Neural cell (in vitro differentiated cells): ENCODE results near the gene ZFAND4. TPM values are rescaled to one million over a fixed set of nuclear protein-coding genes. Genes with fewer than 3 reads are reported as not detected.
"Not testable (repeated sequence)": the region's sequence is repeated elsewhere in the genome, so short reads cannot be mapped to it uniquely, and the experiment has no call there.

Experiments used
- H2AFZ ChIP-seq: fragments of 200-600, 300-800 bp; sonication (generic), shearing (Covaris generic); 2 replicates; pipeline ENCODE4 v1.6.0; 2014; ENCODE audit warnings: low read depth, mild to moderate bottlenecking, antibody characterized with exemption, low read length, moderate library complexity
- H3F3A ChIP-seq: fragments of 200-600 bp; shearing (Covaris generic); 2 replicates; pipeline ENCODE4 v1.6.1; 2016; ENCODE audit warnings: mild to moderate bottlenecking, moderate library complexity, mixed read lengths, antibody characterized with exemption, low read length; ENCODE audit not compliant: insufficient read depth, poor library complexity, severe bottlenecking
- H3K27ac ChIP-seq: fragments of 200-600, 300-800 bp; sonication (generic), shearing (Covaris generic); 2 replicates; pipeline ENCODE4 v1.5.1; 2014; ENCODE audit warnings: mild to moderate bottlenecking, low read length, moderate library complexity
- H3K27me3 ChIP-seq: fragments of 300-800, 200-600 bp; sonication (generic), shearing (Covaris generic); 2 replicates; pipeline ENCODE4 v1.6.0; 2014; ENCODE audit warnings: mild to moderate bottlenecking, low read depth, low read length, moderate library complexity; ENCODE audit not compliant: insufficient read depth
- H3K36me3 ChIP-seq: fragments of 300-800, 200-600 bp; sonication (generic), shearing (Covaris generic); 2 replicates; pipeline ENCODE4 v1.5.1; 2014; ENCODE audit warnings: mild to moderate bottlenecking, antibody characterized with exemption, low read length, moderate library complexity; ENCODE audit not compliant: insufficient read depth
- H3K4me2 ChIP-seq: fragments of 300-800, 200-600 bp; sonication (generic), shearing (Covaris generic); 2 replicates; pipeline ENCODE4 v1.6.0; 2014; ENCODE audit warnings: mild to moderate bottlenecking, low read length
- H3K4me3 ChIP-seq: fragments of 300-800, 200-600 bp; sonication (generic), shearing (Covaris generic); 2 replicates; pipeline ENCODE4 v1.5.1; 2014; ENCODE audit warnings: mild to moderate bottlenecking, low read length, moderate library complexity
- H3K79me2 ChIP-seq: fragments of 200-600 bp; shearing (Covaris generic); replicated peaks from 2 replicates; pipeline ENCODE4 v1.6.0; 2014; ENCODE audit warnings: mild to moderate bottlenecking, low read length, moderate library complexity; ENCODE audit not compliant: insufficient read depth
- H3K9ac ChIP-seq: fragments of 300-800, 200-600 bp; sonication (generic), shearing (Covaris generic); 2 replicates; pipeline ENCODE4 v1.6.1; 2016; ENCODE audit warnings: mild to moderate bottlenecking, low read length, mixed read lengths
- H3K9me2 ChIP-seq: fragments of 200-600 bp; shearing (Covaris generic); 2 replicates; pipeline ENCODE4 v1.6.1; 2016; ENCODE audit warnings: mild to moderate bottlenecking, low read length, mixed read lengths; ENCODE audit not compliant: insufficient read depth
- H3K9me3 ChIP-seq: fragments of 200-600, 300-800 bp; sonication (generic), shearing (Covaris generic); 2 replicates; pipeline ENCODE4 v1.6.1; 2016; ENCODE audit warnings: mild to moderate bottlenecking, mixed run types, low read length, moderate library complexity, mixed read lengths
- H4K20me1 ChIP-seq: fragments of 200-600 bp; shearing (Covaris generic); 2 replicates; pipeline ENCODE4 v1.6.1; 2016; ENCODE audit warnings: mild to moderate bottlenecking, mixed run types; ENCODE audit not compliant: insufficient read depth
- EP300 ChIP-seq: fragments of 450-650 bp; conservative IDR thresholded peaks from 2 replicates; pipeline ENCODE4 v1.6.1; 2014; ENCODE audit warnings: antibody characterized with exemption, mild to moderate bottlenecking, moderate library complexity; ENCODE audit not compliant: poor library complexity, severe bottlenecking
- EZH2 ChIP-seq: fragments of 200-600, 300-800 bp; shearing (Covaris generic), sonication (generic); IDR thresholded peaks from 2 replicates; pipeline ENCODE4 v1.6.1; 2014; ENCODE audit warnings: antibody characterized with exemption, low read length, borderline replicate concordance, mild to moderate bottlenecking; ENCODE audit not compliant: insufficient read depth, poor library complexity, severe bottlenecking
- MXI1 ChIP-seq: fragments of 450-650 bp; conservative IDR thresholded peaks from 2 replicates; pipeline ENCODE4 v1.6.1; 2014; ENCODE audit warnings: antibody characterized with exemption, mild to moderate bottlenecking; ENCODE audit not compliant: poor library complexity, severe bottlenecking
- POLR2AphosphoS5 ChIP-seq: IDR thresholded peaks from 2 replicates; pipeline ENCODE4 v1.6.1; 2012
- RAD21 ChIP-seq: fragments of 450-650 bp; conservative IDR thresholded peaks from 2 replicates; pipeline ENCODE4 v1.6.1; 2014; ENCODE audit warnings: antibody characterized with exemption, mild to moderate bottlenecking, moderate library complexity
- SMC3 ChIP-seq: fragments of 450-650 bp; conservative IDR thresholded peaks from 2 replicates; pipeline ENCODE4 v1.6.1; 2014; ENCODE audit warnings: antibody characterized with exemption, mild to moderate bottlenecking, moderate library complexity; ENCODE audit not compliant: poor library complexity
- TAF1 ChIP-seq: IDR thresholded peaks from 2 replicates; pipeline ENCODE4 v1.6.1; 2012; ENCODE audit warnings: low read depth
- polyA plus RNA-seq: library from polyadenylated mRNA; depleted of rRNA; stranded (reverse); fragments of >200 nt; gene quantifications from 2 replicates; pipeline ENCODE4 v1.2.3, GENCODE V29; 2014
- TF ChIP-seq, protein P1 (sequence below): fragments of 450-650 bp; IDR thresholded peaks from 2 replicates; pipeline ENCODE4 v1.5.1; 2014; ENCODE audit warnings: antibody characterized with exemption, mild to moderate bottlenecking, moderate library complexity; ENCODE audit not compliant: poor library complexity, severe bottlenecking
- TF ChIP-seq, protein P2 (sequence below): IDR thresholded peaks from 2 replicates; pipeline ENCODE4 v1.6.1; 2012; ENCODE audit warnings: borderline replicate concordance

ZFAND4 gene
- polyA plus RNA-seq, 1 donor from 2014 or later, result 8.3 TPM

DNA sequence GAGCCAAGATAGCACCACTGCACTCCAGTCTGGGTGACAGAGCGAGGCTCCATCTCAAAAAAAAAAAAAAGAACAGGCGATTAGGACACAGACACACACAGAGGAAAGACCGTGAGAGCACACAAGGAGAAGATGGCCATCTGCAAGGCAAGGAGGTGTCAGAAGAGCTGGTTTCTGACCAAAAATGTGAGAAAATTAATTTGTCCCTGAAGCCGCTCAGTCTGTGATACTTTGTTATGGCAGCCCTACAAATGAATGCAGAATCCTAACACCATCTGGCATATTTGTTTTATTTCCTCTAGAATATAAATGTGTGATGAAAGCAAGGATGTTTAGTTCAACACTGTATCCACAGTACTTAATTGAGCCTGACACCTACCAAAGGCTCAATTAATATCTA is 69.7 kb downstream of the ZFAND4 start:
- Histone ChIP-seq H3K27me3 (no peaks in the 10 kb centered on the region), H3F3A (no peaks in the 10 kb centered on the region), H3K9me3 (no peaks in the 10 kb centered on the region), H3K4me3 (no peak overlapping the region), H3K36me3 (no peaks in the 10 kb centered on the region), H3K79me2 (no peaks in the 10 kb centered on the region), H4K20me1 (no peaks in the 10 kb centered on the region), H2AFZ (no peak overlapping the region), H3K9me2 (no peaks in the 10 kb centered on the region), H3K9ac (no peak overlapping the region), H3K27ac (no peak overlapping the region), H3K4me2 (no peak overlapping the region)
- TF ChIP-seq EP300, result no peak
- no peak for TF ChIP-seq SMC3
- TF ChIP-seq RAD21, result no peak
- TF ChIP-seq, protein P1, sequence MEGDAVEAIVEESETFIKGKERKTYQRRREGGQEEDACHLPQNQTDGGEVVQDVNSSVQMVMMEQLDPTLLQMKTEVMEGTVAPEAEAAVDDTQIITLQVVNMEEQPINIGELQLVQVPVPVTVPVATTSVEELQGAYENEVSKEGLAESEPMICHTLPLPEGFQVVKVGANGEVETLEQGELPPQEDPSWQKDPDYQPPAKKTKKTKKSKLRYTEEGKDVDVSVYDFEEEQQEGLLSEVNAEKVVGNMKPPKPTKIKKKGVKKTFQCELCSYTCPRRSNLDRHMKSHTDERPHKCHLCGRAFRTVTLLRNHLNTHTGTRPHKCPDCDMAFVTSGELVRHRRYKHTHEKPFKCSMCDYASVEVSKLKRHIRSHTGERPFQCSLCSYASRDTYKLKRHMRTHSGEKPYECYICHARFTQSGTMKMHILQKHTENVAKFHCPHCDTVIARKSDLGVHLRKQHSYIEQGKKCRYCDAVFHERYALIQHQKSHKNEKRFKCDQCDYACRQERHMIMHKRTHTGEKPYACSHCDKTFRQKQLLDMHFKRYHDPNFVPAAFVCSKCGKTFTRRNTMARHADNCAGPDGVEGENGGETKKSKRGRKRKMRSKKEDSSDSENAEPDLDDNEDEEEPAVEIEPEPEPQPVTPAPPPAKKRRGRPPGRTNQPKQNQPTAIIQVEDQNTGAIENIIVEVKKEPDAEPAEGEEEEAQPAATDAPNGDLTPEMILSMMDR, result no peak
- TF ChIP-seq, protein P2, sequence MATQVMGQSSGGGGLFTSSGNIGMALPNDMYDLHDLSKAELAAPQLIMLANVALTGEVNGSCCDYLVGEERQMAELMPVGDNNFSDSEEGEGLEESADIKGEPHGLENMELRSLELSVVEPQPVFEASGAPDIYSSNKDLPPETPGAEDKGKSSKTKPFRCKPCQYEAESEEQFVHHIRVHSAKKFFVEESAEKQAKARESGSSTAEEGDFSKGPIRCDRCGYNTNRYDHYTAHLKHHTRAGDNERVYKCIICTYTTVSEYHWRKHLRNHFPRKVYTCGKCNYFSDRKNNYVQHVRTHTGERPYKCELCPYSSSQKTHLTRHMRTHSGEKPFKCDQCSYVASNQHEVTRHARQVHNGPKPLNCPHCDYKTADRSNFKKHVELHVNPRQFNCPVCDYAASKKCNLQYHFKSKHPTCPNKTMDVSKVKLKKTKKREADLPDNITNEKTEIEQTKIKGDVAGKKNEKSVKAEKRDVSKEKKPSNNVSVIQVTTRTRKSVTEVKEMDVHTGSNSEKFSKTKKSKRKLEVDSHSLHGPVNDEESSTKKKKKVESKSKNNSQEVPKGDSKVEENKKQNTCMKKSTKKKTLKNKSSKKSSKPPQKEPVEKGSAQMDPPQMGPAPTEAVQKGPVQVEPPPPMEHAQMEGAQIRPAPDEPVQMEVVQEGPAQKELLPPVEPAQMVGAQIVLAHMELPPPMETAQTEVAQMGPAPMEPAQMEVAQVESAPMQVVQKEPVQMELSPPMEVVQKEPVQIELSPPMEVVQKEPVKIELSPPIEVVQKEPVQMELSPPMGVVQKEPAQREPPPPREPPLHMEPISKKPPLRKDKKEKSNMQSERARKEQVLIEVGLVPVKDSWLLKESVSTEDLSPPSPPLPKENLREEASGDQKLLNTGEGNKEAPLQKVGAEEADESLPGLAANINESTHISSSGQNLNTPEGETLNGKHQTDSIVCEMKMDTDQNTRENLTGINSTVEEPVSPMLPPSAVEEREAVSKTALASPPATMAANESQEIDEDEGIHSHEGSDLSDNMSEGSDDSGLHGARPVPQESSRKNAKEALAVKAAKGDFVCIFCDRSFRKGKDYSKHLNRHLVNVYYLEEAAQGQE, result no peak
- no peak for TF ChIP-seq EZH2
- no peak for TF ChIP-seq POLR2AphosphoS5
- TF ChIP-seq TAF1, result no peak
- no peak for TF ChIP-seq MXI1

DNA sequence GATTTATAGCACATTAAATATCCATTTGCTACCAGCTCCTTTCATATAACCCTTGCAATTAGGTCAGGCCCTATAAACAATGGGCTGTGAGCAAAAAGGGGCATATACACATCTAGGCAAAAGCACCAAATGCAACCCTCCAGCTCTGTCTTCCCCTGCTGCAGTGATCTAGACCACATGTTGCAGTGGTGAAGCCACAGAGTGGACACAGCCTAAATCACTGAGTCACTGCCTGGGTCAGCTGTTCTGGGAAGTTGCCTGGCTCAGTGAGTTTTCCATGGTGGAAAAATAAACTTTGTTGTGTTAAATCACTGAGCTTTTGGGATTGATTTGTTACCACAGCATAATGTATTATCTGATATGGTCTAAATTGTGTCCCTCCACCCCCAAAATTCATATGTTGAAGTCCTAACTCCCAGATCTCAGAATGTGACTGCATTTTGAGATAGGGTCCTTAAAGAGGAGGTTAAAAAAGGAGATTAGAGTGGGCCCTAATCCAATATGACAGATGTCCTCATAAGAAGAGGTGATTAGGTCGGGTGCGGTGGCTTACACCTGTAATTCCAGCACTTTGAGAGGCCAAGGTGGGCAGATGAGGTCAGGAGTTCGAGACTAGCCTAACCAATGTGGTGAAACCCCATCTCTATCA is 70.4 kb downstream of the ZFAND4 start:
- H3K4me3 ChIP-seq, result no peak overlapping the region
- no peak overlapping the region for H2AFZ ChIP-seq
- H3K27ac ChIP-seq, result no peak overlapping the region
- no peaks in the 10 kb centered on the region for H3K36me3 ChIP-seq
- H3K9ac ChIP-seq, result no peak overlapping the region
- no peaks in the 10 kb centered on the region for H4K20me1 ChIP-seq
- H3F3A ChIP-seq, result no peaks in the 10 kb centered on the region
- TF ChIP-seq MXI1 (no peak), RAD21 (no peak), EP300 (no peak), POLR2AphosphoS5 (no peak), EZH2 (no peak), TAF1 (no peak), SMC3 (no peak)
- TF ChIP-seq, protein P2, result no peak
- TF ChIP-seq, protein P1, result no peak
- no peaks in the 10 kb centered on the region for H3K9me3 ChIP-seq
- H3K9me2 ChIP-seq, result no peaks in the 10 kb centered on the region
- H3K27me3 ChIP-seq, result no peaks in the 10 kb centered on the region
- H3K79me2 ChIP-seq, result no peaks in the 10 kb centered on the region
- H3K4me2 ChIP-seq, result no peak overlapping the region

DNA sequence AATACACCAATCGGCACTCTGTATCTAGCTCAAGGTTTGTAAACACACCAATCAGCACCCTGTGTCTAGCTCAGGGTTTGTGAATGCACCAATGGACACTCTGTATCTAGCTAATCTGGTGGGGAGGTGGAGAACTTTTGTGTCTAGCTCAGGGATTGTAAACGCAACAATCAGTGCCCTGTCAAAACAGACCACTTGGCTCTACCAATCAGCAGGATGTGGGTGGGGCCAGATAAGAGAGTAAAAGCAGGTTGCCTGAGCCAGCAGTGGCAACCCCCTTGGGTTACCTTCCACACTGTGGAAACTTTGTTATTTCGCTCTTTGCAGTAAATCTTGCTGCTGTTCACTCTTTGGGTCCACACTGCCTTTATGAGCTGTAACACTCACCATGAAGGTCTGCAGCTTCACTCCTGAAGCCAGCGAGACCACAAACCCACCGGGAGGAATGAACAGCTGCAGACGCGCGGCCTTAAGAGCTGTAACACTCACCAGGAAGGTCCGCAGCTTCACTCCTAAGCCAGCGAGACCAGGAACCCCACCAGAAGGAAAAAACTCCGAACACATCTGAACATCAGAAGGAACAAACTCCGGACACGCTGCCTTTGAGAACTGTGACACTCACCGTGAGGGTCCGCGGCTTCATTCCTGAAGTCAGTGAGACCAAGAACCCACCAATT is 71.2 kb downstream of the ZFAND4 start:
- not testable (repeated sequence) for H3K9me2 ChIP-seq, H3K4me3 ChIP-seq, H4K20me1 ChIP-seq, H3K79me2 ChIP-seq, H3K9me3 ChIP-seq, H3K4me2 ChIP-seq, H2AFZ ChIP-seq, H3K9ac ChIP-seq, H3K36me3 ChIP-seq, H3F3A ChIP-seq, H3K27me3 ChIP-seq, H3K27ac ChIP-seq
